Right lobe of liver (tissue), 6 donors: ENCODE data around the gene HOXD11. TPM values are rescaled to one million over a fixed set of nuclear protein-coding genes. Genes with fewer than 3 reads are reported as not detected.
A peak's percentile ranks its signal among the peaks of the same experiment; 100 is the strongest.

ENCODE experiments used
- ATAC-seq, 4 donors: fragments of 200-7000 bp; cut with Tn5 transposase; one replicate each; pipeline ENCODE4 v1.9.1; 2020; ENCODE audit warnings: mild to moderate bottlenecking in 4 of 4, moderate library complexity in 4 of 4
- DNase-seq, 3 donors: peaks; one replicate each; pipeline ENCODE4 v3.0.0-alpha.2; 2020
- H3K27ac ChIP-seq, 3 donors: fragments of 200-600 bp; one replicate each; pipeline ENCODE4 v1.8.0; 2022
- H3K27me3 ChIP-seq, 2 donors: fragments of 200-600 bp; one replicate each; pipeline ENCODE4 v1.8.0; 2022
- H3K36me3 ChIP-seq, 4 donors: fragments of 200-600 bp; sonication (generic) in 1 of 4; one replicate each; pipeline versions ENCODE4 v1.5.1 to v1.8.0; 2017 to 2022; ENCODE audit warnings: control low read depth in 1 of 4
- H3K4me1 ChIP-seq, 4 donors: fragments of 200-600 bp; sonication (generic) in 1 of 4; one replicate each; pipeline versions ENCODE4 v1.5.1 to v1.8.0; 2017 to 2022; ENCODE audit warnings: control low read depth in 1 of 4
- H3K4me3 ChIP-seq, 3 donors: fragments of 200-600 bp; one replicate each; pipeline ENCODE4 v1.8.0; 2022
- H3K9me3 ChIP-seq, 4 donors: fragments of 200-600 bp; sonication (generic) in 1 of 4; one replicate each; pipeline versions ENCODE4 v1.5.1 to v1.8.0; 2017 to 2022; ENCODE audit warnings: control low read depth in 1 of 4
- POLR2A ChIP-seq: fragments of 450-650 bp; IDR thresholded peaks from one replicate; pipeline ENCODE4 v1.6.1; 2017; ENCODE audit warnings: antibody characterized with exemption, mild to moderate bottlenecking
- WGBS: methylation state at CpG from one replicate; pipeline ENCODE4 v1.1.6; 2018; ENCODE audit warnings: low coverage, low lambda C conversion rate; ENCODE audit not compliant: insufficient coverage; ENCODE audit errors: missing lambda C conversion rate; 5-methylcytosine and 5-hydroxymethylcytosine counted together
- intact Hi-C, 2 donors: fragments of 100-400 bp; cut with DNase I; formaldehyde crosslinking; loops; one replicate each; pipeline versions ENCODE4 v1.11.2 to v1.14.1; 2022
- total RNA-seq, 6 experiments: library from RNA; depleted of rRNA in 2 of 6; stranded (reverse); fragments of >200 nt in 2 of 6; fragmentation: NEBNext Ultra II Directional in 3 of 6; extraction: Animal tissue kit (Norgen Biotek cat#: 25700) in 3 of 6; gene quantifications; one replicate each; pipeline versions ENCODE4 v1.1.0 to v1.2.4, GENCODE V29; 2016 to 2023
- TF ChIP-seq, protein P1 (sequence below), 4 donors: fragments of 200-600 bp in 3 of 4; fragments of 450-650 bp in 1 of 4; IDR thresholded peaks; one replicate each; pipeline versions ENCODE4 v1.5.1 to v1.8.0; 2016 to 2022; ENCODE audit warnings: antibody characterized with exemption in 4 of 4, mild to moderate bottlenecking in 2 of 4
- donor health status: DM: no; HTN: yes; CAD: no.
- donor health status: DM: no; HTN: no; CAD: no.
- donor health status: DM: no; HTN: no; CAD: no.
- donor health status: DM: no; HTN: yes; CAD: no.
- donor health status: DM: no; HTN: yes; CAD: no.

The HOXD11 gene
- total RNA-seq, 6 experiments from 2014 or later, result not detected

DNA sequence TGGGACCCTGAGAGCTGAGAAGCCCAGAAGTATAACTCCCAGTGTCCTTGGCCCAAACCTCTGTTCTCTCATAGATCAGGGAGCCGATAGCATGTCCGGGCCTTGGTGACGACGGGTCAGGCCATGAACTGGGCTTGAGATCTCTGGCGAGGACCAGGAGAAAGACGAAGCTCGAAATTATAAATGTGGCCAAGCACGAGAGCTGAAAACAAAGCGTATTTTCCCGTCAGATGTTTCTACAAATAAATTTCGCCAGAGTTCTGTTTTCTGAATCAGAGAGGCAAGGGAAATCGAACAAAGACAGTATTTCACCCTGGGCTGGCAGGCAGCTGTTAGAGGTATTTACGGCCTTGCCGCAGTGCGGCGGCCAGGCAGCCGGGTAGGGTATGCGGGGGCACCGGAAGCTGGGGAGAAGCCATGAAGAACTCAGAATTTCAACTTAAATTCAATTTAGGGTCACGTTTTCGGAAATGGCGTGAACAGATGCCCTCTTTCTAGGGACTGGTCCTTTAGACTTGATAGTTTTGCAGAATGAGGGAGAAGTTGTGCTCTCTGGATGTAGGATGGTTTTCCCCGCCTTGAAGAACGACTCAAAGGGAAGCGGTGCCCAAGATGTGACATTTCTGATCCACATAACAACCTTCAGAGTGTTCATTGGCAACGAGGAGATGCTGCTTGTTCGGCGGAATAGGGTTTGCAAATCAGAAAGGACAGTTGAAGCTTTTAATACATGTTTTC, 32.0 kb downstream of the HOXD11 start:
- Histone ChIP-seq H3K4me1 (peaks cover 0 to 9% (median 2%) of the 10 kb centered on the region in 4 donors), H3K27ac (no peak overlapping the region), H3K9me3 (no peaks in the 10 kb centered on the region), H3K4me3 (no peak overlapping the region), H3K36me3 (no peaks in the 10 kb centered on the region), H3K27me3 (peaks cover 27 to 43% of the 10 kb centered on the region in 2 donors)
- WGBS, result 11% methylated on average over 28 of the region's 28 CpGs
- DNase-seq, result no peak
- intact Hi-C loops, result no loop called here
- TF ChIP-seq POLR2A, result no peak
- TF ChIP-seq, protein P1, sequence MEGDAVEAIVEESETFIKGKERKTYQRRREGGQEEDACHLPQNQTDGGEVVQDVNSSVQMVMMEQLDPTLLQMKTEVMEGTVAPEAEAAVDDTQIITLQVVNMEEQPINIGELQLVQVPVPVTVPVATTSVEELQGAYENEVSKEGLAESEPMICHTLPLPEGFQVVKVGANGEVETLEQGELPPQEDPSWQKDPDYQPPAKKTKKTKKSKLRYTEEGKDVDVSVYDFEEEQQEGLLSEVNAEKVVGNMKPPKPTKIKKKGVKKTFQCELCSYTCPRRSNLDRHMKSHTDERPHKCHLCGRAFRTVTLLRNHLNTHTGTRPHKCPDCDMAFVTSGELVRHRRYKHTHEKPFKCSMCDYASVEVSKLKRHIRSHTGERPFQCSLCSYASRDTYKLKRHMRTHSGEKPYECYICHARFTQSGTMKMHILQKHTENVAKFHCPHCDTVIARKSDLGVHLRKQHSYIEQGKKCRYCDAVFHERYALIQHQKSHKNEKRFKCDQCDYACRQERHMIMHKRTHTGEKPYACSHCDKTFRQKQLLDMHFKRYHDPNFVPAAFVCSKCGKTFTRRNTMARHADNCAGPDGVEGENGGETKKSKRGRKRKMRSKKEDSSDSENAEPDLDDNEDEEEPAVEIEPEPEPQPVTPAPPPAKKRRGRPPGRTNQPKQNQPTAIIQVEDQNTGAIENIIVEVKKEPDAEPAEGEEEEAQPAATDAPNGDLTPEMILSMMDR (IDR thresholded peaks at IDR 0.05), result no peak
- ATAC-seq, result no peak

DNA sequence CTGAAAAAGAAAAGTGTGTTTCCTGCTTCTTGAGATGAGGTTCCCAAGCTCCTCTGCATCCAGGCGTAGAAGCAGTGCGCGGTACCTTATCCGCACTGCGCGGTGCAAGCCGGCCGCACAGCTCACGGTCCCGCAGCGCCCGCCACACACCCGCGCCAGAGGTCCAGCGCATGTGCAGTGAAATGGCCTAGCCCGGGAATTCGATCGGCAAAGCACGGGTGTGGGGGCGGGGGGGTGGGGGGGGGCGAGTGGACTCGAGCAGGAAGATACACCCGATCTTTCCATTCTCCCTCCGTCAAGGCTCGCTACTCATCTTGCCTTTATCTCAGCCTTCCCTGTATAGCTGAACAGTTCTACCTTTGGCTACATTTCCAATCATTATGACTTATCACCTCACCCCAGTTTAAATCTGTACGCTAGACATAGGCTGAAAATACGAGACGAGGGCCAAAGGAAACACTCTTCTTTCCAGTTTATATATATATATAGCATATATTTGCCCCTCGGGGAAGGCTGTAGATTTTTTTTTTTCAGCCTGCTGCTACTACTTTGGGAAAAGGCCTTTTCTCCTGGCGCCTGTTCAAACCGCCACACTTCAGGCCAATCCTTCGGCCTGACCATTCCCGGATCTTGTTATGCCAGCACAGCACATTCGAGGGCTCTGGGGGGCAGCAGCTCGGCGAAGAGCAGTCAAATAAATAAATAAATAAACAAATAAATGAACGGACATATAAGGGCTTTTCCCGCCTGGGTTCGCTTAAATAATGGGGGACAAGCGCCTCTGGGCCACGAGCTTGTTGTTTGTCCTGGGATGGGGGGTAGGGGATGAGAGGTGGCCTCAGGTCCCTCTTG, 32.8 kb downstream of the HOXD11 start:
- Histone ChIP-seq H3K36me3 (no peaks in the 10 kb centered on the region), H3K27ac (no peak overlapping the region), H3K9me3 (no peaks in the 10 kb centered on the region), H3K4me3 (peak overlapping the region in 2 of 3 donors; percentile 37 to 51), H3K27me3 (peaks cover 27 to 42% of the 10 kb centered on the region in 2 donors), H3K4me1 (peaks cover 0 to 9% (median 2%) of the 10 kb centered on the region in 4 donors)
- no peak for DNase-seq
- intact Hi-C loops, result loop anchor here (5.0 to 10.0 kb wide), 5 partner anchors 315 to 495 kb away; no protein-coding TSS in a partner anchor
- no peak for TF ChIP-seq POLR2A
- TF ChIP-seq, protein P1 (IDR thresholded peaks at IDR 0.05), result no peak
- ATAC-seq, result no peak
- 15% methylated on average over 19 of the region's 41 CpGs for WGBS

DNA sequence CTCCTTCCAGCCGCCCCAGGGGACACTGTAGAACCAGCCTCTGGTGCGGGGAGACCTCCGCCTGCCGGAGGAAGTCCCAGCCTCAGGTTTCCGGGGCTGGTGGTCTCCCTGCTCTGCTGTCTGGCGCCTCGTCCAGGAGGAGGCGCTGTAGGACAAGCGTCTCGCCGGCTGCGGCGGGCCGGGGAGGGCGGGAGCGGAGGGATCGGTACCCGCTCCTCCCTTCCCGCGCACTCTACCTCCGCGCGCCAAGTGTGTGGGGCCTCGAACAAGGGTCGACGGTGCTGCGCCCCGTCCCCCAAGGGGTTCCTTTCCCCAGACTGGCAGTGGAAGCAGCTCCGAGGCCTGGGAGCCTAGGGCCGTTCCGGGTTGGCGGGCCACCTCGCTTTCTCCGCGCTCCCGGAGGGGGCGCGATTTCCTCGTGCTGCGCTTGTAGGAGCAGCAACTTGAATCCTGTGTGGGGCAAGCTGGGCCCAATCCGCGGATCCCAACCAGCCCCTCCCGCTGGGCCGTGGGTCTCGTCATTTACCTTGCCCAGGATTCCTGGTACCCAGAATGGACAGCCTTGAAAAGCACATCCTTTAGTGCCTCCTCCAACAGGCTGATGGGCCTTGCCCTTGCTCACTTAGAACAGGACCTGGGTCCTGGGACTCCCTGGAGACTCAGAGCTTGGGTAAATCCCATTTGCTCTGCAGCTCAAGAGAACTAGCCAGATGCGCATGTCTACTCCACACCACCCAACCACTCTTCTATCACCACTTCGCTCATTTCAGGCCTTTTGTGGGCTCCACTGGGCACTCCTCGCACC, 33.6 kb downstream of the HOXD11 start:
- Histone ChIP-seq H3K27ac (no peak overlapping the region), H3K4me3 (peak overlapping the region; percentile 37 to 51 (median 51)), H3K36me3 (no peaks in the 10 kb centered on the region), H3K27me3 (peaks cover 27 to 37% of the 10 kb centered on the region in 2 donors), H3K9me3 (no peaks in the 10 kb centered on the region), H3K4me1 (peaks cover 0 to 9% (median 2%) of the 10 kb centered on the region in 4 donors)
- peak; percentile 91 to 97 (median 92) for ATAC-seq
- no peak for TF ChIP-seq POLR2A
- TF ChIP-seq, protein P1 (IDR thresholded peaks at IDR 0.05), result peak; percentile 76 to 94 (median 94)
- DNase-seq, result peak; percentile 64 to 72 (median 71)
- intact Hi-C loops, result loop anchor here (5.0 to 10.0 kb wide), 5 partner anchors 314 to 494 kb away; no protein-coding TSS in a partner anchor
- 67% methylated on average over 3 of the region's 48 CpGs for WGBS

DNA sequence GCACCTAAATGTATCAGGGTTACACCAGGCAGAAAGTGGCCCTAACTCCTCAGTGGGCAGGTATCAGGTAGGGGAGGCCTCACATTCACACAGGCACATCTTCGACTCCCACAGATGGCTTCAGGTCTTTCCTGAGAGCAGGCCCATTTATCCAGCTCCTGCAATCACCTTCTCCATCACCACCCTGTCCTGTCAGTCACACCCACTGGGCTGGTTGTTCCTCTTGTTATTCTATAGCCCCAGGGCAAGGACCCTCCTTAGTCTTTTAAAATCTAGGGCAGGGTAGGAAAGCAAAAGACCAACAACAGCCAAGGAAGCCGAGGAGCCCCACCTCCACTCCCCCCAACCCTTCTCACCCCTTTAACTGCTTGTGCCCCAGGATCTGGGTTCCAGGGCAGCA, 35.2 kb downstream of the HOXD11 start:
- peaks cover 16 to 30% of the 10 kb centered on the region in 2 donors for H3K27me3 ChIP-seq
- DNase-seq (no peak), ATAC-seq (no peak)
- H3K4me3 ChIP-seq, result no peak overlapping the region
- intact Hi-C loops, result loop anchor here (5.0 to 10.0 kb wide), 5 partner anchors 313 to 493 kb away; no protein-coding TSS in a partner anchor
- no peak overlapping the region for H3K27ac ChIP-seq
- H3K4me1 ChIP-seq, result peaks cover 0 to 9% (median 2%) of the 10 kb centered on the region in 4 donors
- TF ChIP-seq, protein P1 (IDR thresholded peaks at IDR 0.05), result no peak
- TF ChIP-seq POLR2A, result no peak
- WGBS, result 80% methylated on average over 2 of the region's 2 CpGs
- H3K9me3 ChIP-seq, result no peaks in the 10 kb centered on the region
- H3K36me3 ChIP-seq, result no peaks in the 10 kb centered on the region
